Cerebellar nuclear complex (tissue), 1 donor: ENCODE measurements around the gene MPZL1.

ENCODE experiments used
- DNase-seq, 2 experiments: peaks; one replicate each; lab custom pipeline; 2025; lab: John Stamatoyannopoulos, UW

Gene MPZL1

DNA sequence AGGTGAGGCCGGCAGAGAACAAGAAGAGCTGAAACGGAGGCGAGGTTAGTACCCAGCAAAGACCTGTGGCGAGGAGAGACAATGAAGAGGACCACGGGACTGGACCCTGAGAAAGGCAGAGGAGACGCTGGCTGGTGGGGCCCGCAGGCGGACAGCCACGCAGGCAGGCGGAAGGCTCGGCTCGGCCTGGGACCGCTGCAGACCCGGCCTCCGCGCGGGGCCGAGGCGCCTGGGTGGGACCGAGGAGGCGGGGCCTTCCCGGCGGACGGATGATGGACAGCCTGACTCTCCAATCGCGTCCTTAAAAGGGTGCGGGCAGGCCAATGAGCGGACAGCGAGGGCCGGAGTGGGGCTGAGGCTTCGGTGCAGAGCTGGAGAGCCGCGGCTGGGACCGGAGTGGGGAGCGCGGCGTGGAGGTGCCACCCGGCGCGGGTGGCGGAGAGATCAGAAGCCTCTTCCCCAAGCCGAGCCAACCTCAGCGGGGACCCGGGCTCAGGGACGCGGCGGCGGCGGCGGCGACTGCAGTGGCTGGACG is at the start of gene MPZL1:
TSS of gene MPZL1 (plus strand) at position 366 of the 535 bp plus-strand sequence. CDS start 170 bp downstream, outside the sequence.
- DNase-seq, result peak in 1 of 2 experiments; percentile 82

DNA sequence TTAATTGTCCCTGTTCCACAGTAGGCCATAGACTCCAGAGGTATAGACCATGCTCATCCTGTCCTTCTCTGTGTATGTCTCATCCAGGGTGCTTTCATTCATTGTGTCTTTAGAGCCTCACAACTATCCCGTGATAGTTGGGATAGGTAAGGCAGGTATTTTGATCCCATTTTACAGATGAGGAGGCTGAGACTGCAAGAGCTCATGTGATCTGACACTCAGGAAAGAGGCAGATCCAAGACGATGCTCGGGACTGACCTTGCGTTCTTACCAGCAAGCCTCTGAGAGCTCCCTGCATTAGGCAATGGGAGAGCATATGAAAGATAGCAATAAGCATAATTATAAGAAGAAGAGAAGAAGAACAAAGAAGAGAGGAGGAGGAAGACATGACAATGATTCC is 49.0 kb upstream of the MPZL1 start:
- no peak for DNase-seq

DNA sequence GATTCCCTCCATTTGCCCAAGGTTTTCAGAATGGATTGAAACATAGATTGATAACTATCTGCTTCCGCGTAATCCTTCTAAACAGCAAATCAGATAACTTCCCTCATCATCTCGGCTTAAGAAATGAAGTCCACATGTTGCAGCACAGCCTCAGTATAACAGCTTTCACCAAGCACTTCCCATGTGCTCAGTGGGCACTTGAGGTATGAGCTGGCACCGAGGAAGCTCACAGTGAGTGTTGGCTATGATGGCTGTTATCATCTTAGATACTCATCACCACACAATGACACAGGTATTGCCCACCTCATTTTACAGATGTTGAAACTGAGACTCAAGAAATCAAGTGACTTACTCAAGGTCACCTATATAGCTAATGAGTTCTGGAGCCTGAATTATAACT is 48.5 kb upstream of the MPZL1 start:
- no peak for DNase-seq

DNA sequence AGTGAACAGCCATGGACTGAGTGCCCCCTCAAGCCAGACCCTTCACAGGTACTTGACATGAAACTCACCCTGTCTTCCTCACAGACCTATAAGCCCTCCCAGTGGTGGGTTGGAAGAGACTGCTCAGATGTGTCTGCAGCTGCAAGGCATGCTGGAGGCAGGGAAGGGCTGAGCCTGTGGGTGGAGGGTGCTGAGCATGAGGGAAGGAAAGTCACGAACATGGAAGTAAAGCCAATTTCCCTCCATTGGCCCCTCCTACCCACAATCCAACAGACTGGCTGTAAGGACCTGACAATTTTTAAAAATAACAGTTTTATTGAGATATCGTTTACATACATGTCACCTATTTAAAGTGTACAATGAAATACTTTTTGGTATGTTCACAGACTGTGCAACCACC is 47.6 kb upstream of the MPZL1 start:
- DNase-seq, result no peak

DNA sequence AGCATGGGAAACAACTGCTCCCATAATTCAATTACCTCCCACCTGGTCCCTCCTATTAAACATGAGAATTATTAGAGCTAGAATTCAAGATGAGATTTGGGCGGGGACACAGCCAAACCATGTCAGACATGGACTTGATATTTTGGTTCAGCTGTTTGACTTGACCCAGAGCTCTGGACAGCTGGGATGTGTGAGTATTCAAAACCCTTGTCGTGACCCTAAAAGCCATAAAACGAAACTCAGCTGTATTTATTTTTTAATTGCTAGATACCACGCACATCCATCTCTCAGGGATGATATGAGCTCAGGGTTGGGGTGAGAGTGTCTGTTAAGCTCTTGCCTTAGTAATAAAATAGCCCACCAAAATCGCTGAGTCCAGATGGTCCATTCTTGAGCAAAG is 46.3 kb upstream of the MPZL1 start:
- no peak for DNase-seq

DNA sequence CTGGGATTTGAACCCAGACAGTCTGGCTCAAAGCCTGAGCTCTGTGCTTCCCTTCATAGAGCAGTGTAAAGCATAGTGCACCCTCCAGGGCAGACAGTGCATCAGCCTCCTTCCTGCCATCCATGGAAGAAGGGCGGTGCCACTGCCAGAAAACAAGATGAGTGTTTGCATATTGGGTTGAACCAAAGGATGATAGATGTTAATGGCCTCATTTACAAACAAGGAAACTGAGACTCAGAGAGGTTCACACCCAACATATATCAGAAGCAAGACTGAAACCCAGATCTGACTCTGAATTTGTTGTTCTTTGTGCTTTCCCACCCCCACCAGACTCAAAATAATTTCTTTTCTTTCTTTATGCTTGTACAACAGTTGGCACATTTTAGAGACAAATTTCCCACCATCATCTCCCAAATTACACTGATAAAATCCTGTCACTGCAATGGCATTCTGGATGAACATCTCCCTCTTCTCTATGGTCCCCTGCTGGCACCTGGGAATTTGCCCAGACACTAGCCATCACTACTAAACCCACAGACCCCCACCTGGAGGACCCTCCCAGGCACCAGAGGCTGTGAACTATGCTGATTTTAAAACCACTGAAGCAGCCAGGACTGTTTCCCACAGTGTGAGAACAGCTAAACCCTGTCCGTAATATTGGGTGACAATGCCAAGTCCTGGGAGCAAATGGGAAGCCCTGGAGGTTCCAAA is 45.4 kb upstream of the MPZL1 start:
- DNase-seq, result no peak

DNA sequence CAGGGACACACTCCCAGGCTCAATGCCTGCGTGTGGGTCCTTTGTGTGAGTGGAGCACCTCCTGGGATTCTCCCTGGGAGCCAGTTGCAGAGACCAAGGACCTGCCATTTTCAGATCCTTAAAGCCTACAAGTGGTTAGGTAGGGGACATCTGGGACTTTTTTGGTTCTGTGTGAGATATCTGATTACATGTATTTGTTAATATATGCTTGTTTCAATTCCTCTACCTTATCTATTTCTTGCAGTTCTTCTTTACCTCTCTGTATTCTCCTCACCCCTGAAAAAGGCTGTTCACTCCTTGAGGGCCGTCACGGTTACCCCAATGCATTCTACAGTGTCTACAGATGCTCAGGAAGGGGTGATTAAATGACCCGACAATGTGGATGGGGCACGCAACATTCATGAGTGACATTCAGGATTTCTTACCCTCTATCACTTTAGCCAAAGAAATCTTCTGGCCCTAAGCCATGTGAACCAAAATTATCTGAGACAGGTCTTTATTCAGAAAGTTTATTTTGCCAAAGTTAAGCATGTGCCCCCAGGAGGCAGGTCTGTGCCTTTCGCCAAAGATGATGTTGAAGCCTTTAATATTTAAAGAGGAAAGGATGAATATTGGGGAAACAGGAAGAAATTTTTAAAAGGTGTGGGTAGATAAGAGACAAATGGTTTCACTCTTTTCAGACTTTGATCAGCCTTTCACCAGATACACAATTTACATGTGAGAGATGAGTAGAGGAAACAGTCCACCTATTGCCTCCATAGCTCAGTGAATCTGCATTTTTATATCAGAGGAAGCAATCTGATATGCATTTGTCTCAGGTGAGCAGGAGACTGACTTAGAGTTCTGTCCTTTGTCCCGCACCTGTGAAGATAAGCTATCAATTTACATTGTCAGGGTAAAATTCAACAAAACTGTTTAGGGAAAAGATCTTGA is 44.6 kb upstream of the MPZL1 start:
- DNase-seq, result no peak

DNA sequence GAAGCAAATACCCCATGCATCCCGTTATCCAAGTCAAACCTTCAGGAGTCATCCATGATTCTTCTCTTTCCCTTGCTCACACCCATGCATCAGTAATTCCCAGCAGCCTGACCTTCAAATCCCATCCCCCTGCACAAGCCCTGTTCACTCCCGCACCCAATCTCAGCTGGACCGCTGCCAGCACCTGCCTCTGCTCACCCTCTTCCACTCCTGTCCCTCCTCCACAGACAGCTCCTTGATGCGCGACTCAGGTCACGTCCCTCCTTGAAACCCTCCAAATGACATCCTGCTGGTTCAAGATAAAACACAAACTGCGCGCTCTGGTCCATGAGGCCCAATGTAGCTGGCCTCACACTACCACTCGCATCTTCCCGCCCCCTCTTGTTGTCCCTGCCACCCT is 43.4 kb upstream of the MPZL1 start:
- DNase-seq, result no peak

DNA sequence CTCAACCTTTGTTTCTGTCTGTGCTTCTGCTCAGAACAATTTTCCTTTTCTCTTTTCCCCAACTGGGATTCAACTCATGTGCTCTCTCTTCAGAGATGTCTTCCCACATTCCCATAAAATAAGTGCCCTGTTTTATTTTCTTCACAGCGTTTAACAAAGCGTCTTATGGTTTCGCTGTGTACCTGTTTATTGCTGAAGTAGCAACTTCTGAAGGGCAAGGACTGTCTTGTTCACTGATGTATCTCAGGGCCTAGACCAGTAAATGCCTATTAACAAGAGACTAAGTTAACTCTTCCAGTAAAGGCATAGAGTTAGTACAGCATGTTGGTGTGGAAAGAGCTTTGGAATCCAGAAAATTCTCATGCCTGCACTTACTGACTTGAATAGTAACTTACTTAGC is 42.9 kb upstream of the MPZL1 start:
- no peak for DNase-seq

DNA sequence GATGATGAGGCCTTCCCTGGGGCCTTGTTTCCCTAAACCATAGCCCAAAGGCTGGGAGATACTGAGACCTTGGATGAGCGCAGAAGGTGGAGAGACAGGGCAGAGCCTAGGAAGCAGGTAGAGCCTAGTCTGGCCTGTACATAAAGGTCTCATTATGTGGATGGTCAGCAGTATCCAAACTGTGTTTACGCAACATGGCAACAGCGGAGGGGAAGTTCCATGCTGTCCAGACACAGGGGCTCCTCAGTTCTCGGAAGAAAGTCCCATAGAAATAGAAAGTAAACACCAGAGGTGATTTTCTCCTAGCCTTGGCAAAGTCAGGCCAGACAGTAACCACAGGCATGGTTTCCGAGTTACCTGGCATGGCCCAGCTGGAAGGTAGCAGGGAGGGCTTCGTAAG is 42.1 kb upstream of the MPZL1 start:
- no peak for DNase-seq

DNA sequence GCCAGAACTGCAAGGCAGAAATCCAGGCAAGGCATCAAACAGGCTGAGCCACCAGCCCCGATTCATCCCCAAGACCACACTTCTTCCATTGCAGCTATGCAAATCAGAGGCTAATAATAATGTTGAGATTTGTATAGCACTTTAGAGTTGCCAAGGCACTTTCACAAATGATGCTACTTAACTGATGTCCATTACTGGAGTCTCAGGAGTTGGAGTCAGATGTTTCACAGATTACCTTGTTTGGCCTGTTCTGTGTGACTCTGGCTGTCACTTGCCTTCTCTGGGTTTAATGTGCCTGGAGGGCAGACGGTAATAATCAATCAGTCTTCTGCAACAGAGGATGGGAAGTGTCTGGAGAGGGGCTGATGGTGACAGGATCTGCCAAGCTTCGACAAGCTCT is 40.8 kb upstream of the MPZL1 start:
- DNase-seq, result no peak

DNA sequence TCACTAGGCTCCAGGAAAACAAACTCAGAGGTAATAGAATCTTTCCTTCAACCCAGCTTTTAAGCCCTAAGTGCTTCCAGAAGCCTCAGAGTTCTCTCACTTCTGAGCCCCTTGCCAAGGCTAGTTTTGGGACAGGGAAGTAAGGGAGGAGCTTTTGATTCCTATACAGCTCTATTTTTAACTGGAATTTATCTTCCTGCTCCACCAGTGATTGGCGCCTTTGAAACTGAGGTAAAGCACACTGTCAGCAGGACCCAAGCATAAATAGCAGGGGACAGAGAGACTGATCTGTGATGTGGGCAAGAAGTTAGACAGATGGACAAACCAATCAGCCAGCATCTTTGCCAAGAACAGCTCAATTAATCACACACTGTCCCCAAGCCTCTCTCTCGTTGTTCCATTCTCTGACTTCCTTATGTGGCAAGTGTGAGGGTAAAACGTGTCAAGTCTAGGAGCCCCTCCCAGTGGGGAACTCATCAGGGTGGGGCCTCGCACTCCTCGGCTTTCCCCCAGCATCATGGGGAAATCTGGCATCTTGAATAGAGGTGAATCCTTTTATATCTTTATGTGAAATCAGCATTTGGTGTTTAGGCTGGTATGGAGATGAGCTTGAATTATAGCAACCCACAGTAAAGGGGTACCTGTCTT is 40.2 kb upstream of the MPZL1 start:
- DNase-seq, result no peak

DNA sequence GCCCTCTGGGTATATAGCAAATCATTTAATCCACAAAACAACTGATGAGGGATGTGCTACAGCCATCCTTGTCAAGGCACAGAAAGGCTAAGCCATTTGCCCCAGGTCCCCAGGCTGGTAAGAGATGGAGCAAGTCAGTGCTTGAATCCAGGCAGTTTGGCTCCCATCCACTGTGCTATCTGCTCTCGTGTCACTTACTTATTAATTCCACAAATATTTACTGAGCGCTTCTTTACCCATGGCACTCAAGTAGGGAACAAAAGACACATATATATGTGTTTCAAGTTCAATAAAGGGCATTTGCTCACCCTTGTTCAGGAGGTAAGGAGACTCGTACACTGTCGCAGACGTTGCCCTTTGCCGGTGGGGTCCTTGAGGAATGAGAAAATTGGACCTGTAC is 38.6 kb upstream of the MPZL1 start:
- DNase-seq, result no peak

DNA sequence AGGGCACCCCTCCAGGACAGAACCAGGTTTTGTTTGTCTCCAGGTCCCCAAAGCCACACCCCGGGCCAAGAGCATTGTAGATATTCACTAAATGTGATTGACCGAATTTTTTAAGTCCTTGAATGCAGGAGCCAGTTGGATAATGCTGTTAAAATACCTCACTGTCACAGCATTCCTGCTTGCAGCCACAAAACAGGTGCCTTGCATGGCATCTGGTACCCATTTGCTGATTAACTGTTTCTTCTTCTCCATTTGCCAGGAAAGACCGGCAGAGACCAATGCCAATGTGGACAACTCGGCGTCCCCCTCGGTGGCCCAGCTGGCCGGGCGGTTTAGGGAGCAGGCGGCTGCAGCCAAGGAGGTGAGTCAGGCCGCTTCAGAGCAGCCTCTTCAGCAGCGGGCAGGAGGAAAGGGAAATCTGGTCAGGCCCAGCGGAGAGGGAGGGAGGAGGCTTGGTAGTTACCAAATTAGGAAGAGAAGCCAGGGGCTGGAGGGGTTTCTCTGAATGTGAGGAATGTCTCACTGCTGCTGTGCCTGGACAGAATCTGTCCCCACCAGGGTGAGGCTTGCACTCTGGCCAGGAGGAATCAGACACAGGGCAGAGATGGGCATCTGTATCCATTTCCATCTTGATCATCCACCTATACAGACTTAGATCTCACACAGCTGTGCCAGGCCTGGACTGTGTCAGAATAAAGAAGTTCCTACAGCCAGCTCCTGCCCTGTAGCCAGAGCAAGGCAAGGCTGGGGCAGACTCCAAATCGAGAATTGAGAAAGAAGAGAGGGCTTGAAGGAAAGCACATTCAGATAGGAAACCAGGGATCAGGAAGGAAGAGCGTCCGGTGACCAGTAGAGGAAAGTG is 37.9 kb upstream of the MPZL1 start:
- DNase-seq, result peak in 1 of 2 experiments; percentile 74

DNA sequence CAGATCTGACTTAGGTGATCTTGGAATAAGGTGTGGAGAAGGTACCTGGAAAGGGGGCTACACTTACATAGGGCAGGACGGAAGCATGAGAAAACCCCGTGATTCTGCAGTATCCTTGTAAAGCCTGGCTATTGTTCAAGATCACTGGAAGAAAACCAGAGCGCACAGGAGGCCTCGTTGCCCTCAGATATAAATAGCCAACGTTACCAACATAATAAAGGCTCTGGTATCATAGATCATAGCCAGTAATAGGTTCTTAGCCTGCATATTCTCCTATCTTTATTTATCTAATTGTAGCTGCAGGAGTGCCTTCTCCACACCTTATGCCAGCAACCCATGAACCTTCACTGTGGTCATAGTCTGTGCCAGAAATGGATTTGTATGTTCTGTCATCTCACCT is 35.9 kb upstream of the MPZL1 start:
- DNase-seq, result no peak

DNA sequence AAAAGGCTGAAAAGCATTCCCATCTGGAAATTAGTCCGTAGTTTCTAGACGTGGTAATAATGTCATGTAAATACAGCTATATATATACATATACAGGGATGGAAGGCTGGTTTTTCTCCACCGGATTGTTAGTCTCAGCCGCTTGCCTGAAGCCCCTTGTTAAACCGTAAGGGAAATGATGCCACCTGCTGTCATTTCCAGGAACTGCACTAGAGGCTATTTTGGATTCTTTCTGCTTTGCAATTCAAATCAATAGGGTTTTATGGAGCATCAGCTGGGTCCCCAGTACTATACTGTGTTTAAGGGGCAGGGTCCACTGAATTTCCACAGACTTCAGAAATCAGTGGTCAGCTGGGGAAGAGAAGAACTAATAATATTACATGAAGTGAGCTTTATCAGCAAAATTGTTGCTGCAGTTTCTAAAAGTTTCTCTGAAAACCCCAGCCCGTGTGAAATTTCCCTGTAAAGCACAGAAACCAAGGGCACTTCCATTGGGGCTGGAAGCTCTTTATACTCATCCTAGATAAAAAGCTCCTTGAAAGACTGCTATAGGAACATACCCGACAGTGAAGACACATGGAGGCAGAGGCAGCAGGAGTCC is 33.8 kb upstream of the MPZL1 start:
- peak in 1 of 2 experiments; percentile 45 for DNase-seq

DNA sequence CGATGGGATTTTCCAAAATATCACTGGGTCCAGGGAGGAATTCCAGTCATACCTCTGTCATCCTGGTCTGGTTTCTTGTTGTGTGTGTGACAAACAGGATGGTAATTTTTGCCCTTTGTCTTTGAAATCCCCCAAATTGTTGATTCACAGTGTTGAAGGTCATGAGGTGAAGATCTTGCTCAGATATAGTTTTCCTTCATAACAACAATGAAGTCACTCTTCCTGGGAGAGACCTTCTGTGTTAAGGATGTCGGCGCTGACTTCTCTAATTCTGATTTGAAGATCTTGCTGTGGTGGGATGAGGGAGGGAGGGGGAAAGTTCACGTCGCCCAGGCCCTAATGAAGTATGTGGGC is 32.2 kb upstream of the MPZL1 start:
- no peak for DNase-seq

DNA sequence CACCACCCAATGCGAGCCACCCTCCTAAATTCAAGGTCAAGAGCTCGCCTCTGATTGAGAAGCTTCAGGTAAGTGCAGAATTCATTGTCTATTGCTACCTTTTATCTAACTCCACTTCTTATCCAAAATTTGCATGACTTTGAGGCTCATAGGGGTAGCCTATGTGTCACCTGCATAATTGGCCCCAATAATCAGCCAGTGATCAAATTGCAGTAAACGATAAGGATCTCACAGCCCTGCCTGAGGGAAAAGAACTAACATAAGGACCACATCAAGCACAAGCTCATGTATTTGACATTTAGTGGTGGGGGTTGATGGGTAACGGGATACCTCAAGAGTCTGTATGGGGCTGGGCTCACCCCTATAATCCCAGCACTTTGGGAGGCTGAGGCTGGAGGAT is 31.7 kb upstream of the MPZL1 start:
- no peak for DNase-seq

DNA sequence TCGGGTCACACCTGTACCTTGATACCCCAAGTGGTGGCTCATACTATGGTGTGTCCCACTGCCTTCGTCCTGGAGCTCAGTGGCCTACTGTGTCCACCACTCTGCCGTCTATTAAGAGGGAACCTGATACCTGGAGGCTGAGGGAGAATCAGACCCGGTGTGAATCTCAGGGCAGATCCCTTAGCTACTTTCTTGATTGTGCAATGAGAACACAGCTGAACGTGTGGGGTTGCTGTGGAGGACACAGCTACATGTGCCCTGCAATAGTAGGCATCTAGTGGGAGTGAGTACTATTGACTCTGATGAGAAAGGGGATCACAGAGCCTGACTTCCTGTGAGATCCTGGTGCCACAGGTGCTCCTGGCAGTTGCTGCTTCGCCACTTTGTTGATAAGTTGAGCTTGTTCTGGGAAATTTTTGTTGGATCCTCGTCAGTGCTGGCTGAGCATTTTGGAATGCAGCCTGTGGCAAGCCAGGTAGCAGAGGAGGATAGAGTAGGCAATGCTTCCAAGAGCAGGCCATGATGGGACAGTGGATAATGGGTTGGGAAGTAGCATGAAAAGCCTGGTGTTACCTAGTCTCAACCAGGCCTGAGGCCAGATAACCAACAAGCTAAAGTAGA is 28.2 kb upstream of the MPZL1 start:
- DNase-seq, result no peak

DNA sequence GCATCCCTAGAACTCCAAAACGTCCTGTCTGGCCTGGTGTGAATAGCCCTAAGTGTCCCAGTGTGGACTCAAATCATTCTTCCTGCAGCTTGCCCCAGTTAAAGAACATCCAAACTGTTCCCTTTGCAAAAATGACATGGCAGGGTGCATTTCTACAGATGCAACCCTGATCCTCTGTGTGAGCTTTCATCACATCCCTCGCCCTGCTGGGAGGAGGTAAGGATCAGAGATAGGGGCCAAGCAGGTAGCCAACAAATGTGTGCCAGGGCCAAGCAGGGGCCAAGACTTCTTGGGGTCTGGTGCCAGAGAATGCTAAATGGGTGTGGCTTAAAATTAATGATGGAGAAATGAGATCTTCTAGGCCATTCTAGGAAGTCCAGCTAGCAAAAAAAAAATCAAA is 27.1 kb upstream of the MPZL1 start:
- no peak for DNase-seq

DNA sequence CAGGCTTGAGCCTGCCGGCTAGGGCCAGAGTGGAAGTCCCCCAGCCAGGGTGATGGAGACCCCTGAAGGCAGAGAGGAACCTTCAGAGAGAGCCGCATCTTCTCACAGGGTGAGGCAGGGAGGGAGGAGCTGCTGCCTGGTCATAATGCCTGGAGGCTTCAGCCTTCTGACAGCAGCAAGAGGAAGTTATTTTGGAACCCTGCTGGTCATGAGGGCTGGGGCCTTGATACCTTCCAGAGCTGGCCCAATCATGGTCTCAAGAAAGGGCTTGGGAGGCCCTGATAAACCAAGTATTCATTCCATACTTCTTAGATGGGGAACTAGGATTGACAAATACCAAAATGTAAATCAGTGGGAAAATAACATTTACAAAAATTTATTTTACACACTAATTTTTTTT is 26.6 kb upstream of the MPZL1 start:
- DNase-seq, result no peak
